C4-2B (cell line): ENCODE measurements around the gene MASP2.
"Not testable (repeated sequence)": the region's sequence is repeated elsewhere in the genome, so short reads cannot be mapped to it uniquely, and the experiment has no call there.

Experiments used
- H3K27ac ChIP-seq: fragments of 450-650 bp; 2 replicates; pipeline ENCODE4 v1.5.1; 2017
- CTCF ChIP-seq: fragments of 450-650 bp; conservative IDR thresholded peaks from 2 replicates; pipeline ENCODE4 v1.5.1; 2017; ENCODE audit warnings: mild to moderate bottlenecking
- ZFX ChIP-seq: fragments of 450-650 bp; IDR thresholded peaks from 2 replicates; pipeline ENCODE4 v1.6.1; 2017

The MASP2 gene

GRCh38 chr1:11046625-11047365 lies at the start of gene MASP2:
Gene MASP2 (minus strand): TSS chr1:11047239. CDS start chr1:11047207, 32 bp downstream.
- no peak within 1 kb of the TSS for H3K27ac ChIP-seq
- TF ChIP-seq CTCF (no peak), ZFX (no peak)

GRCh38 chr1:11083784-11084183 lies 36.7 kb upstream of the MASP2 start:
- not testable (repeated sequence) for H3K27ac ChIP-seq

- TF ChIP-seq ZFX (no peak), CTCF (no peak)
- no peak overlapping the region for H3K27ac ChIP-seq
Measured at GRCh38 chr1:11080931-11081330, 33.9 kb upstream of the MASP2 start.

- H3K27ac ChIP-seq, result no peak overlapping the region
- no peak for TF ChIP-seq ZFX
- TF ChIP-seq CTCF, result no peak
Measured at GRCh38 chr1:11078631-11079030, 31.6 kb upstream of the MASP2 start.

- H3K27ac ChIP-seq, result peak overlapping the region; percentile 61
Measured at GRCh38 chr1:11073398-11073797, 26.4 kb upstream of the MASP2 start.

GRCh38 chr1:11072216-11072917 lies 25.3 kb upstream of the MASP2 start:
- no peak for TF ChIP-seq ZFX
- no peak for TF ChIP-seq CTCF
- peak overlapping the region; percentile 61 for H3K27ac ChIP-seq

- no peak for TF ChIP-seq ZFX
- TF ChIP-seq CTCF, result no peak
- peak overlapping the region; percentile 61 for H3K27ac ChIP-seq
Measured at GRCh38 chr1:11071463-11072215, 24.6 kb upstream of the MASP2 start.

- TF ChIP-seq ZFX (no peak), CTCF (no peak)
Measured at GRCh38 chr1:11070876-11071275, 23.8 kb upstream of the MASP2 start.

More at GRCh38 chr1:11070876-11071275, 23.8 kb upstream of the MASP2 start:
- H3K27ac ChIP-seq, result peak overlapping the region; percentile 61
